ENCODE measurements around the gene GPATCH3.
"Not testable (repeated sequence)": the region's sequence is repeated elsewhere in the genome, so short reads cannot be mapped to it uniquely, and the experiment has no call there.

The GPATCH3 gene

DNA sequence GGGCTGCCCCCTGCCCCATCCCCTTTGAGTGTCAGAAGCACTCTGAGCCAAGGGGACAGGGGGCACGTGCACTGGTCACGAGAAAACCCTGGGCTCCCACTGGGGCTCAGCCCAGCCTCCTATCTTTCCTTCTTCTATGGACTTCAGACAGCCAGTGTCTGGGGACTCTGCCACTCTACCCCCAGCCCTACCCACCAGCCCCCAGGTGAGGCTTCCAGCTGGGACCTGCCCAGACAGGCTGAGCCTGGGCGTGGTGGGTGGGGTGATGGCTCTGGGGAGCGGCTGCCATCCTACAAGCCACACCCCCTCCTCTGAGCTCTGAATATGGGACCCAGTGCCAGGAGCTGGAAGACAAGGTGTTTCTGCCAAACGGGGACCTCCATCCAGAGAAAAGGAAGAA, 45.4 kb downstream of the GPATCH3 start:
- DNase-seq (ENCODE audit: low read depth): no peak
- Histone ChIP-seq H3K36me3 (ENCODE audit: control insufficient read depth, insufficient read depth, low read length, severe bottlenecking) (peaks cover 63% of the 10 kb centered on the region), H3K9me3 (ENCODE audit: control insufficient read depth, low read length) (no peaks in the 10 kb centered on the region), H3K9ac (ENCODE audit: low read length) (no peak overlapping the region), H3K4me3 (ENCODE audit: low read length) (no peak overlapping the region), H3K27me3 (replicated peaks; ENCODE audit: control insufficient read depth, insufficient read depth, low read length) (no peaks in the 10 kb centered on the region), H3K4me1 (ENCODE audit: control insufficient read depth, insufficient read depth, low read length) (no peaks in the 10 kb centered on the region)

DNA sequence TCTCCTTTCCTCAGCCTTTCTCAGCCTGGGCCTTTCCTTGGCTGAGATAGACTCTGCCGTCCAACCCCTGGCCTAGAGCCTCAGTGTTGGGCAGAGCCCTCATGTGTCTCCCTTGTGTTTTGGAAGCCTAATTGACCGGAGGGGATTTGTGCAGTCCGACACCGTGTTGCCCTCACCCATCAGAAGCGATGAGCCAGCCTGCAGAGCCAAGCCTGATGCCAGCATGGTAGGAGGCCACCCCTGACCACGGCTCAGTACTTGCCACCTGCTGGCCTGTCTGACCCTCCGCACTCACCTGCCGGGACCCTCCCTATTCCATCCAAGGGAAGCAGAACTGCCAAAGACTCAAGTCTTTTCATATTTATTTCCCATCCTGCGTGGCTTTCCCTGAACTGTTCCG, 46.7 kb downstream of the GPATCH3 start:
- Histone ChIP-seq H3K36me3 (ENCODE audit: control insufficient read depth, insufficient read depth, low read length, severe bottlenecking) (peaks cover 69% of the 10 kb centered on the region), H3K4me3 (ENCODE audit: low read length) (no peak overlapping the region), H3K9me3 (ENCODE audit: control insufficient read depth, low read length) (no peaks in the 10 kb centered on the region), H3K9ac (ENCODE audit: low read length) (no peak overlapping the region), H3K27me3 (replicated peaks; ENCODE audit: control insufficient read depth, insufficient read depth, low read length) (no peaks in the 10 kb centered on the region), H3K4me1 (ENCODE audit: control insufficient read depth, insufficient read depth, low read length) (peaks cover 11% of the 10 kb centered on the region)
- DNase-seq (ENCODE audit: low read depth): no peak

DNA sequence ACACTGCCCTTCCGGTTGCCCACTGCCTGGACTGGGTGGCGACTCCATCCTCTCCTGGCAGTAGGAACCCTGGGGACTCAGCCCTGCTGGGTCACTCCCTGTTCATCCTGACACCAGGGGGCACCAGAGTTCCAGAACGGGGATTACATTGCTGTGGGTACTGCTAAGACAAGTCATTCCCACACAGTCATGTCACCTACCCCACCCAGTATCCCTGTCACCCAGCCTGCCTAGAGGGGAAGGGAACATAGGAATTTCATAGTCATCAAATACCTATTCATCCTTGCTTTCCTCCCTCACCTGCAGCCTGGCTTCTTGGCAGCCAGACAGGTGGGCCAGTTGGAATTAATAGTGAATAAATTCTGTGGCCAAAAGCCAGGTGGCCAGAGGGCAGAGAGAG, 47.1 kb downstream of the GPATCH3 start:
- no peaks in the 10 kb centered on the region for H3K9me3 ChIP-seq (ENCODE audit: control insufficient read depth, low read length)
- H3K4me1 ChIP-seq (ENCODE audit: control insufficient read depth, insufficient read depth, low read length): peaks cover 13% of the 10 kb centered on the region
- H3K4me3 ChIP-seq (ENCODE audit: low read length): no peak overlapping the region
- H3K36me3 ChIP-seq (ENCODE audit: control insufficient read depth, insufficient read depth, low read length, severe bottlenecking): peaks cover 74% of the 10 kb centered on the region
- peak; percentile 86 for DNase-seq (ENCODE audit: low read depth)
- H3K9ac ChIP-seq (ENCODE audit: low read length): no peak overlapping the region
- no peaks in the 10 kb centered on the region for H3K27me3 ChIP-seq (replicated peaks; ENCODE audit: control insufficient read depth, insufficient read depth, low read length)

DNA sequence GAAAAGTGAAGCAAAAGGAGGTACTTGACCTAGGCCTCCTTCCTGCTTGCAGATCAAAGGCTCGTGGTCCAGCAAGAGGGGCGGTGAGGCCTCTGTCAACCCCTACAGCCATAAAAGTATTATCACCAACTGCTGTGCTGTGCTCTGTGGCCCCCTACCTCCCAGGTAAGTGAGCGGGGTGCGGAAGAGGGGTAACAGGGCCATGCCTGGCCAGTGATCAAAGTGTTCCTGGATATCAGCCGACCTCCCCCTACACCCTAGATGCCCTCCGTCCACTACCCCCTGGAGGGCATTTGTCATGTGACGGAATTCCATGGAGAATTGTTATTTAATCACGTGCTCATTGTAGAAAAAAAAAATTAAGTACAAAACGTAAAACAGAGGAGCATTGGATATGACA, 47.6 kb downstream of the GPATCH3 start:
- DNase-seq (ENCODE audit: low read depth): no peak
- no peak overlapping the region for H3K9ac ChIP-seq (ENCODE audit: low read length)
- peaks cover 77% of the 10 kb centered on the region for H3K36me3 ChIP-seq (ENCODE audit: control insufficient read depth, insufficient read depth, low read length, severe bottlenecking)
- no peaks in the 10 kb centered on the region for H3K27me3 ChIP-seq (replicated peaks; ENCODE audit: control insufficient read depth, insufficient read depth, low read length)
- peaks cover 13% of the 10 kb centered on the region for H3K4me1 ChIP-seq (ENCODE audit: control insufficient read depth, insufficient read depth, low read length)
- no peaks in the 10 kb centered on the region for H3K9me3 ChIP-seq (ENCODE audit: control insufficient read depth, low read length)
- no peak overlapping the region for H3K4me3 ChIP-seq (ENCODE audit: low read length)

DNA sequence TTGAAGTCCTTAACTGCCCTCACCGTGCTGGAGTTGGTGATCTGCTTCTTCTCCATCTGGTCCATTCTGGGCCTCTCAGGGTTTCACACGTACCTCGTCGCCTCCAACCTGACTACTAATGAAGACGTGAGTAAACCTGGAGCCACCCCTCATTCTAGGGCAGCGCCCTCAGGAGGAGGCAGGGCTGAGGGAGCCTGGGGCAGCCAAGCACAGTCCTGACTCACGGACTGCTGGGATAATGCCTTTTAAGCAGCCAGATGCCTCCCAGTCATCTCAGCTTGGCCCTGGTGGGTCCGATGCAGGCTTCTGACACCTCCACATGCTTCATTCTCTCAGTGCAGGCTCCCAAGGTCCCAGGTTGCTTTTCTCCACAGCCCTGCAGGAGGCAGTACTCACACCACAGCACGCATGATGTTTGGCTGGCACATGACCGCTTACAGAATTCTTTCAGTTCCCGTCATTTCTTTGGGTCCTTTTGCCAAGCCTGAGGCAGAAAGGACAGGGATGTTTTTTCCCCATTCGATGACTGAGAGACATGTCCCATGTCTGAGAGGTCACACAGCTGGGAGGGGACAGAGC, 49.1 kb downstream of the GPATCH3 start:
- peaks cover 13% of the 10 kb centered on the region for H3K4me1 ChIP-seq (ENCODE audit: control insufficient read depth, insufficient read depth, low read length)
- no peak overlapping the region for H3K9ac ChIP-seq (ENCODE audit: low read length)
- no peak for DNase-seq (ENCODE audit: low read depth)
- H3K4me3 ChIP-seq (ENCODE audit: low read length): no peak overlapping the region
- H3K36me3 ChIP-seq (ENCODE audit: control insufficient read depth, insufficient read depth, low read length, severe bottlenecking): peaks cover 81% of the 10 kb centered on the region
- no peaks in the 10 kb centered on the region for H3K9me3 ChIP-seq (ENCODE audit: control insufficient read depth, low read length)
- no peaks in the 10 kb centered on the region for H3K27me3 ChIP-seq (replicated peaks; ENCODE audit: control insufficient read depth, insufficient read depth, low read length)

DNA sequence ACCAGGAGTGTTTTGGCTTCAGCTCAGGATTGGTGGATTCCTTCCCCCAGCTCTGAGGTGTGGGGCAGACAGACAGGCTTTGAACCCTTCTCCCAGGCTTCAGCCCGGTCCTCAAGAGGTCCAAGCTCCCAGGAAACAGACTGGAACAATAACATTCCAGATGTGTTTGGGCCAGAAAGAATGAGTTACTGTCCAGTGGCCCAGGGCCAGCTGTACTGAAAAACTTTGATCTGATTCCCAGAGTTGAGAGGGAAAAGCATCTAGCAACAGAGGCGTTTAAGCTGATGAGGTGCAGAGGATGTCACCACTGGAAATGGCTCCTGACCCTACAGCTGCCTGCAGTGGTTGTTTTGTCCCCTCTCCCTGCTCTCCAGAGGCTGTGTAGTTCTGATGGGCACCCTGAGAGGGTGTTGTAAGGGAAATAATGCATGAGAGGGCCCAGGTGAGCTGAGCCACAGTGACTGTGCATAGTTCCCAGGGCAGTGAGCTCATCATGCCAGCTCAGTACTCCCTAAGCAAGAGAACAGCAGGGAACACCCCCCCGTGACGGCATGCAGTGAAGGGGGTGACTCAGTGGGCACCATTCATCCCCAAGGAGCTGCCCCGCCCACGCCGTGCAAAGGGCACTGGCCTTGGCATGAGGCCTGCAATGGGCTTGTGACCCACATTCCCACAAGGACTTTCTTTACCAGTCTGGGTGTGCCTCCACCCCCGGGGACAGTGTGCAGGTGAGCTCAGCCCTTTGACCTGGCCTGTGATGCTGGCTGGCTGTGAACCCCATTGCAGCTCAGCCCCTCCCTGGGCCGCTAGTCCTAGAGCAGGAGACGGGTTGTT, 51.1 kb downstream of the GPATCH3 start:
- Histone ChIP-seq H3K4me3 (ENCODE audit: low read length) (no peak overlapping the region), H3K27me3 (replicated peaks; ENCODE audit: control insufficient read depth, insufficient read depth, low read length) (no peaks in the 10 kb centered on the region), H3K9me3 (ENCODE audit: control insufficient read depth, low read length) (no peaks in the 10 kb centered on the region), H3K36me3 (ENCODE audit: control insufficient read depth, insufficient read depth, low read length, severe bottlenecking) (peaks cover 63% of the 10 kb centered on the region), H3K4me1 (ENCODE audit: control insufficient read depth, insufficient read depth, low read length) (peaks cover 18% of the 10 kb centered on the region), H3K9ac (ENCODE audit: low read length) (no peak overlapping the region)
- DNase-seq (ENCODE audit: low read depth): peak; percentile 65

DNA sequence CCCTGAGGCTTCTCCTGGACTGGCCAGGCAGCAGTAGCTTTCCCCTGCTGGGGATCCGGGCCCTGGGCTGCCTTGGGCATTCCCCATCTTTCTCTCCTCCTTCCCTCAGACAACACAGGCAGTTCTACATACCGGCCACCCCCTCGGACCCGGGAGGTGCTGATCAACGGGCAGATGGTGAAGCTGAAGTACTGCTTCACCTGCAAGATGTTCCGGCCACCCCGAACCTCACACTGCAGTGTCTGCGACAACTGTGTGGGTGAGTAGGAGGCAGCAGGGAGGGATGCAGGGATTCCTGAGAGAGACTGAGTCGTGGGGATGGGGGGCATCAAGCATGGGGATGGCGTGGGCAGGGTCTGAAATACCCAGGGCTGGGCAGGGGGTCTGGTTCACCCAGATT, 51.8 kb downstream of the GPATCH3 start:
- H3K27me3 ChIP-seq (replicated peaks; ENCODE audit: control insufficient read depth, insufficient read depth, low read length): no peaks in the 10 kb centered on the region
- H3K4me1 ChIP-seq (ENCODE audit: control insufficient read depth, insufficient read depth, low read length): peaks cover 18% of the 10 kb centered on the region
- peaks cover 56% of the 10 kb centered on the region for H3K36me3 ChIP-seq (ENCODE audit: control insufficient read depth, insufficient read depth, low read length, severe bottlenecking)
- H3K9ac ChIP-seq (ENCODE audit: low read length): no peak overlapping the region
- no peak for DNase-seq (ENCODE audit: low read depth)
- no peaks in the 10 kb centered on the region for H3K9me3 ChIP-seq (ENCODE audit: control insufficient read depth, low read length)
- H3K4me3 ChIP-seq (ENCODE audit: low read length): no peak overlapping the region

DNA sequence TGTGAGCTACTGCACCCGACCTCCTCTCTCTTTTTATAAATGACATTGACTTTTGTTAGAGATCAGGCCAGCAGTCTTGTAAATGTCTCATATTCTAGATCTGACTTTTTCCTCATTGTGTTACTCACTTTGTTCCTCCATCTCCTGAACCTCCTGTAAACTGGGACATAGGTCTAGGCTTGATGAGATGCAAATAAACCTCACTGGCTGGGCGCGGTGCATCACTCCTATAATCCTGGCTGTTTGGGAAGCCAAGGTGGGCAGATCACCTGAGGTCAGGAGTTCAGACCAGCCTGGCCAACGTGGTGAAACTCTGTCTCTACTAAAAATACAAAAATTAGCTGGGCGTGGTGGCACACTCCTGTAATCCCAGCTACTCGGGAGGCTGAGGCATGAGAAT, 52.4 kb downstream of the GPATCH3 start:
- H3K9ac ChIP-seq (ENCODE audit: low read length); H3K4me3 ChIP-seq (ENCODE audit: low read length); H3K27me3 ChIP-seq (replicated peaks; ENCODE audit: control insufficient read depth, insufficient read depth, low read length); DNase-seq (ENCODE audit: low read depth); H3K9me3 ChIP-seq (ENCODE audit: control insufficient read depth, low read length): not testable (repeated sequence)
- Histone ChIP-seq H3K4me1 (ENCODE audit: control insufficient read depth, insufficient read depth, low read length) (peaks cover 18% of the 10 kb centered on the region), H3K36me3 (ENCODE audit: control insufficient read depth, insufficient read depth, low read length, severe bottlenecking) (peaks cover 51% of the 10 kb centered on the region)

DNA sequence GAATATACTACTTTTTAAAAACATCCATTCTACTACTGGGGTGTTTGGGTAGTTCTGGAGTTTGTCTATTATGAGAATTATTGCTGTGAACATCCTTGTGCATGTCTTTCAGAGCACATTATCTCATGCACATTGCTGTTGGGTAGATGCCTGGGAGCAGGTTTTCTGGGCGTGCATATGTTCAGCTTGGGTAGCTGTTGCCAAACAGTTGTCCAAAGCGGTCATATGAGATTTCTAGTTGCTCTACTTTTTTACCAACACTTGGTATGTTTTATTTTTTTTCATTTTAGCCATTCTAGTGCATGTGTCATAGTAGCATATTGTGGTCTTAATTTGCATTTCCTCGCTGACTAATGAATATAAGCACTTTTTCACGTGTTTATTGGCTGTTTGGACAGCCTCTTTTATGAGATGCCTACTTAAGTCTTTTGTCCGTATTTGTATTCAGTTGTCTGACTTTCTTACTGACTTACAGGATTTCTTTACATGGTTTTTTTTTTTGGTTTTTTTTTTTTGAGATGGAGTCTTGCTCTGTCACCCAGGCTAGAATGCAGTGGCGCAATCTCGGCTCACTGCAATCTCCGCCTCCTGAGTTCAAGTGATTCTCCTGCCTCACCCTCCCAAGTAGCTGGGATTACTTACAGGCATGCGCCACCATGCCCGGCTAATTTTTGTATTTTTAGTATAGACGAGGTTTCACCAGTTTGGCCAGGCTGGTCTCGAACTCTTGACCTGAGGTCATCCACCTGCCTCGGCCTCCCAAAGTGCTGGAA, 55.7 kb downstream of the GPATCH3 start:
- Histone ChIP-seq H3K9me3 (ENCODE audit: control insufficient read depth, low read length) (no peaks in the 10 kb centered on the region), H3K27me3 (replicated peaks; ENCODE audit: control insufficient read depth, insufficient read depth, low read length) (no peaks in the 10 kb centered on the region), H3K4me1 (ENCODE audit: control insufficient read depth, insufficient read depth, low read length) (peaks cover 17% of the 10 kb centered on the region), H3K36me3 (ENCODE audit: control insufficient read depth, insufficient read depth, low read length, severe bottlenecking) (peaks cover 39% of the 10 kb centered on the region), H3K9ac (ENCODE audit: low read length) (no peak overlapping the region), H3K4me3 (ENCODE audit: low read length) (no peak overlapping the region)
- DNase-seq (ENCODE audit: low read depth): no peak

Measured in adipocyte (in vitro differentiated cells).